Stimulated activated CD8-positive, alpha-beta memory T cell treated with anti-CD3 and anti-CD28 coated beads, Interleukin-15, amount 100 ng/mL, for 24 hours (primary cell): ENCODE data around the gene CD22.
"Not testable (repeated sequence)": the region's sequence is repeated elsewhere in the genome, so short reads cannot be mapped to it uniquely, and the experiment has no call there.

Source experiments
- DNase-seq: peaks from one replicate; pipeline ENCODE4 v3.0.0-alpha.2; 2020; ENCODE audit warnings: low read depth

CD22 gene

GRCh38 chr19:35328851-35329285 lies at the start of gene CD22:
TSS of gene CD22 (plus strand) at chr19:35329187. CDS start at chr19:35332041, 2,854 bp downstream.
- DNase-seq = no peak

GRCh38 chr19:35279374-35279773 lies 49.6 kb upstream of the CD22 start:
- no peak for DNase-seq

GRCh38 chr19:35279985-35280821 lies 48.8 kb upstream of the CD22 start:
- DNase-seq = no peak

GRCh38 chr19:35281303-35281702 lies 47.7 kb upstream of the CD22 start:
- DNase-seq = no peak

- DNase-seq = no peak
Observed at GRCh38 chr19:35284153-35285094, 44.6 kb upstream of the CD22 start.

GRCh38 chr19:35285095-35285449 lies 43.9 kb upstream of the CD22 start:
- no peak for DNase-seq

GRCh38 chr19:35285465-35285864 lies 43.5 kb upstream of the CD22 start:
- not testable (repeated sequence) for DNase-seq

- DNase-seq = not testable (repeated sequence)
Observed at GRCh38 chr19:35286101-35286500, 42.9 kb upstream of the CD22 start.

GRCh38 chr19:35287713-35288112 lies 41.3 kb upstream of the CD22 start:
- DNase-seq = no peak

GRCh38 chr19:35288331-35288730 lies 40.7 kb upstream of the CD22 start:
- no peak for DNase-seq

- DNase-seq = no peak
Observed at GRCh38 chr19:35288906-35289305, 40.1 kb upstream of the CD22 start.

- no peak for DNase-seq
Observed at GRCh38 chr19:35290381-35291127, 38.4 kb upstream of the CD22 start.

GRCh38 chr19:35291259-35291658 lies 37.7 kb upstream of the CD22 start:
- no peak for DNase-seq

GRCh38 chr19:35291916-35292315 lies 37.1 kb upstream of the CD22 start, which contains the start of gene MAG:
TSS of gene MAG (plus strand) at chr19:35292161. CDS start at chr19:35295409, 3,248 bp downstream.
- no peak for DNase-seq

GRCh38 chr19:35292421-35293362 lies 36.3 kb upstream of the CD22 start:
- no peak for DNase-seq

- no peak for DNase-seq
Observed at GRCh38 chr19:35293363-35293739, 35.6 kb upstream of the CD22 start.

GRCh38 chr19:35293808-35294207 lies 35.2 kb upstream of the CD22 start:
- DNase-seq = no peak

GRCh38 chr19:35294328-35294727 lies 34.7 kb upstream of the CD22 start:
- DNase-seq = no peak

GRCh38 chr19:35294859-35295791 lies 33.9 kb upstream of the CD22 start:
- DNase-seq = no peak
